ENCODE measurements around the gene CDT1. TPM values are rescaled to one million over a fixed set of nuclear protein-coding genes. Genes with fewer than 3 reads are reported as not detected.

Gene CDT1
- polyA plus RNA-seq, 1 of the 3 experiments (the other 2 are of a cell fraction) = 6.1 TPM

- no peak overlapping the region for H3K27ac ChIP-seq (ENCODE audit: low read depth in 2 of 2, low read length in 1 of 2)
- no peaks in the 10 kb centered on the region for H3K9me2 ChIP-seq
- no peak for DNase-seq
- H4K20me1 ChIP-seq (ENCODE audit: insufficient read depth) = 0 out of 2 replicates have a peak, but pooled peaks cover 1% of the 10 kb centered on the region
- no peak overlapping the region for H3K4me2 ChIP-seq
- no peaks in the 10 kb centered on the region for H3K79me2 ChIP-seq (ENCODE audit: insufficient read depth)
- POLR2A ChIA-PET = no interaction called here
- no peaks in the 10 kb centered on the region for H3F3A ChIP-seq (replicated peaks; ENCODE audit: insufficient read depth)
- no peaks in the 10 kb centered on the region for H3K9me3 ChIP-seq
- H3K4me3 ChIP-seq (ENCODE audit: low read depth in 2 of 2, low read length in 1 of 2) = no peak overlapping the region
- H2AFZ ChIP-seq (ENCODE audit: low read depth) = no peak overlapping the region
- WGBS (ENCODE audit: low lambda C conversion rate) = 79% methylated on average over 12 of the region's 15 CpGs
- H3K9ac ChIP-seq = no peak overlapping the region
- no peaks in the 10 kb centered on the region for H3K27me3 ChIP-seq (ENCODE audit: insufficient read depth)
- CTCF ChIA-PET = interaction anchor here (1.0 to 1.2 kb wide), 2 partner anchors 15 to 39 kb away, joined by 3 to 4 read pairs; no protein-coding TSS in a partner anchor
- H3K4me1 ChIP-seq (ENCODE audit: control insufficient read depth in 1 of 2, insufficient read depth in 2 of 2, low read depth in 1 of 2, low read length in 1 of 2) = no peaks in the 10 kb centered on the region
- no peak for TF ChIP-seq JUND (IDR thresholded peaks at IDR 0.05)
- no peak for TF ChIP-seq GABPA (IDR thresholded peaks at IDR 0.05; ENCODE audit: low read depth)
- TF ChIP-seq TAF1 (IDR thresholded peaks at IDR 0.05; ENCODE audit: borderline replicate concordance, low read depth, low read length) = no peak
- no peak for TF ChIP-seq GATA2 (CRISPR knock-in tag; IDR thresholded peaks at IDR 0.05)
- no peak for TF ChIP-seq CHD2 (IDR thresholded peaks at IDR 0.05; ENCODE audit: low read length, partially characterized antibody)
- no peak for TF ChIP-seq EZH2phosphoT487 (IDR thresholded peaks at IDR 0.05; ENCODE audit: borderline replicate concordance, low read depth)
- no peak for TF ChIP-seq FOXJ3 (CRISPR knock-in tag; IDR thresholded peaks at IDR 0.05)
- no peak for TF ChIP-seq EP300 (IDR thresholded peaks at IDR 0.05; ENCODE audit: borderline replicate concordance in 1 of 2, low read depth in 1 of 2, low read length in 1 of 2)
- no peak for TF ChIP-seq NRF1 (IDR thresholded peaks at IDR 0.05; ENCODE audit: low read depth, low read length)
- no peak for TF ChIP-seq SMC3 (IDR thresholded peaks at IDR 0.05; ENCODE audit: low read depth, low read length)
- no peak for TF ChIP-seq SIN3A (IDR thresholded peaks at IDR 0.05; ENCODE audit: borderline replicate concordance, low read depth, low read length)
- TF ChIP-seq REST (IDR thresholded peaks at IDR 0.05; ENCODE audit: low read depth, low read length) = no peak
- no peak for TF ChIP-seq MXI1 (IDR thresholded peaks at IDR 0.05; ENCODE audit: low read depth, low read length)
- TF ChIP-seq FOXM1 (IDR thresholded peaks at IDR 0.05; ENCODE audit: low read depth) = no peak
- H3K36me3 ChIP-seq (replicated peaks in 1 of 2; ENCODE audit: control insufficient read depth in 1 of 2, insufficient read depth in 2 of 2, low read length in 1 of 2) = peaks cover 0 to 17% of the 10 kb centered on the region in 2 experiments
Measured at GRCh38 chr16:88842308-88842756, 38.7 kb downstream of the CDT1 start.

GRCh38 chr16:88842806-88843205 is 39.2 kb downstream of the CDT1 start:
- 91% methylated on average over 25 of the region's 25 CpGs for WGBS (ENCODE audit: low lambda C conversion rate)
- Histone ChIP-seq H3K4me2 (no peak overlapping the region), H3K36me3 (replicated peaks in 1 of 2; ENCODE audit: control insufficient read depth in 1 of 2, insufficient read depth in 2 of 2, low read length in 1 of 2) (peaks cover 0 to 18% of the 10 kb centered on the region in 2 experiments), H3K79me2 (ENCODE audit: insufficient read depth) (no peaks in the 10 kb centered on the region), H3K9ac (no peak overlapping the region), H4K20me1 (ENCODE audit: insufficient read depth) (0 out of 2 replicates have a peak, but pooled peaks cover 3% of the 10 kb centered on the region), H3K9me2 (no peaks in the 10 kb centered on the region), H3K4me1 (ENCODE audit: control insufficient read depth in 1 of 2, insufficient read depth in 2 of 2, low read depth in 1 of 2, low read length in 1 of 2) (no peaks in the 10 kb centered on the region), H3K27me3 (ENCODE audit: insufficient read depth) (no peaks in the 10 kb centered on the region), H3K27ac (ENCODE audit: low read depth in 2 of 2, low read length in 1 of 2) (no peak overlapping the region), H2AFZ (ENCODE audit: low read depth) (no peak overlapping the region), H3K9me3 (no peaks in the 10 kb centered on the region), H3K4me3 (ENCODE audit: low read depth in 2 of 2, low read length in 1 of 2) (no peak overlapping the region), H3F3A (replicated peaks; ENCODE audit: insufficient read depth) (no peaks in the 10 kb centered on the region)
- TF ChIP-seq USF2 (IDR thresholded peaks at IDR 0.05; ENCODE audit: borderline replicate concordance, low read depth, low read length) (no peak), EZH2phosphoT487 (IDR thresholded peaks at IDR 0.05; ENCODE audit: borderline replicate concordance, low read depth) (no peak), REST (IDR thresholded peaks at IDR 0.05; ENCODE audit: low read depth, low read length) (no peak), YY1 (IDR thresholded peaks at IDR 0.05; ENCODE audit: low read depth) (no peak)
- ChIA-PET POLR2A (no interaction called here), CTCF (interaction anchor here (1.0 to 1.2 kb wide), 2 partner anchors 15 to 40 kb away, joined by 3 to 4 read pairs; no protein-coding TSS in a partner anchor)
- no peak for DNase-seq

All from SK-N-SH (cell line).